Measurements from ENCODE around the gene NAA35. TPM values are rescaled to one million over a fixed set of nuclear protein-coding genes. Genes with fewer than 3 reads are reported as not detected.
A peak's percentile ranks its signal among the peaks of the same experiment; 100 is the strongest.

The NAA35 gene
- 11.9 and 15.7 TPM in 2 replicates for total RNA-seq (2014; rRNA removed; shearing (Covaris generic))

DNA sequence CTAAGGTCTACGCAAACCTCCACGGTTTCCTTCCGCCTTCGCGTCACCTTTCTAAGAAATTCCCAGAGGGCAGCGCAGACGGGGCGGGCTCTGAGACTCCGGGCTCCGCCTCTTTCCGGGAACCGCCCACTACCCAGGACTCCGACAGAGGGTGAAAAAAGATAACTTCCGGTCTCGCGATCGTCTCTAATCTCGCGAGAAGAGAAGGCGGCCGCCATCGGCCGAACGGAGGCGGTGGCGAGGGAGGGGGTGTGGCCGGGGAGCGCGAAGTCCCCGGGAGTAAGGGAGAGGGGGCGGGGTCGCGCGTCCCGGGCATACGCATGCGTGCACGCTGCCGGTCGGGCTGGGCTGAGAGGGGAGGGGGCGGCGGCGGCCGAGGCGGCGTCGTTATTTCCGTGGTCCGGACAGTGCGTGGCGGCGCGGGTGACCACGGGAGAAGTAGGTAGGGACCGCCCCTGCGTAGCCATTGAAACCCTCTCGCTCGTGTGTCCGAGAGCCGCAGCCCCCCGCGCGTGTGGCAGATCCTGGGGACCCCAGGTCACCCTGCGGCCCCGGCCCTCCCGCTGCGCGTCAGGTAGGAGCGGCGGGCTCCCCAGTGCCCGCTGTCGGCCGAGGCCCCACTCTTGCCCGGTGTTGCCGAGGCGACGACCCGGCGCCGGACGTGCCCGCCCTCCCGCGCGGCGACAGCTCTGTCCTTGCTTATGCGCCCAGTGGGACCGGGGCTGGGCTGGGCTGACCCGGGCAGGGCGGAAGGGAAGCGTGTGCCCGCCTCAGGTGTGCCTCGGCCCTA, at the start of gene NAA35:
Gene NAA35 (plus strand): TSS at position 315 of the 790 bp plus-strand sequence. CDS start 1,014 bp downstream, outside the sequence.
- DNase-seq (ENCODE audit: low read depth in 1 of 2, low spot score in 2 of 2), result peak; percentile 97 to 98
- Histone ChIP-seq H3K36me3 (peaks cover 37% of the 10 kb centered on the region), H3K27ac (peak within 1 kb of the TSS; percentile 71), H3K4me1 (replicated peaks) (peaks cover 5% of the 10 kb centered on the region; the same call in 1 of the 2 replicates), H3K9me3 (replicated peaks) (peaks cover 5% of the 10 kb centered on the region; the same call in 1 of the 2 replicates), H3K4me3 (peak within 1 kb of the TSS; percentile 85), H3K27me3 (replicated peaks) (no peaks in the 10 kb centered on the region)

GRCh38 chr9:85892401-85892800, 48.5 kb upstream of the NAA35 start:
- Histone ChIP-seq H3K4me3 (no peak overlapping the region), H3K36me3 (no peaks in the 10 kb centered on the region), H3K27ac (no peak overlapping the region), H3K27me3 (replicated peaks) (no peaks in the 10 kb centered on the region), H3K4me1 (replicated peaks) (no peaks in the 10 kb centered on the region), H3K9me3 (replicated peaks) (no peaks in the 10 kb centered on the region)
- DNase-seq (ENCODE audit: low read depth in 1 of 2, low spot score in 2 of 2), result no peak

DNA sequence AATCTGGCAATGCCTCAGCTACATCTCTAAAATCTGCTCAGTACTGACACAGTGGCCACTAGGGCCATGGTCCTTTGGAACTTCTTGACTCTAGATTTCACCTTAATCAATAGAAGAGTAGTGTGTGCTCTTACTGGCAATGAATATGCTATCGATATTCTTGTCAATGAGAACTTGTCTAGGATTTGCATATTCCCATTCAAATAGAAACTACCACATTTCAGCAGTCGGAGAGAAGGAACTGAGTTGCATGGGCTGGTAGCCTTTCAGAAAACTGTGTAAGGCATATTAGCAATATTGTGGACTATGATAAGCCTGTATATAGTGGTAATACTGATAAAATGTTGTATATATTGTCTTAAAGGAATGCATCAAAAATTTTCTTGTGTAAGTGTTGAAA, 45.3 kb upstream of the NAA35 start:
- no peaks in the 10 kb centered on the region for H3K36me3 ChIP-seq
- H3K4me1 ChIP-seq (replicated peaks), result no peaks in the 10 kb centered on the region; the same call in 1 of the 2 replicates
- H3K27me3 ChIP-seq (replicated peaks), result no peaks in the 10 kb centered on the region
- no peak overlapping the region for H3K4me3 ChIP-seq
- no peak overlapping the region for H3K27ac ChIP-seq
- DNase-seq (ENCODE audit: low read depth in 1 of 2, low spot score in 2 of 2), result no peak
- H3K9me3 ChIP-seq (replicated peaks), result no peaks in the 10 kb centered on the region

DNA sequence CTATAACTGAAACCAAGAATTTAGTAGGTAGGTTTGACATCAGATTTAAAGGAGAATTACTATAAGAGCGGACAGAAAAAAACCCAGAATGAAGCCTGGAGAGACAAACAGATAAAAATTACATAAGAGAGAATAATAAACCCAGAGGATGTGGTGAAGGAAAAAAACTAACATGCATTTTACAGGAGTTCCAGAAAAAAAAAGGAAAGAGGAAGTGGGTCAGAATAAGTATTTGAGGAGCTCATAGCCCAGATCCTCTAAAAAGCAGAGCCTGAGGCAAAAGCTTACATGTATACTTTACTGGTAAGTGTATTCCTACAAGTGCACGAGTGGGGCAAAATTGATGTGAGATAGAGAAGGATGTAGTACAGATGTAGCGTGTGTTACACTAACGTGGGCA, 43.1 kb upstream of the NAA35 start:
- Histone ChIP-seq H3K27ac (no peak overlapping the region), H3K36me3 (no peaks in the 10 kb centered on the region), H3K4me3 (no peak overlapping the region), H3K9me3 (replicated peaks) (no peaks in the 10 kb centered on the region), H3K4me1 (replicated peaks) (no peaks in the 10 kb centered on the region; the same call in 1 of the 2 replicates), H3K27me3 (replicated peaks) (no peaks in the 10 kb centered on the region)
- no peak for DNase-seq (ENCODE audit: low read depth in 1 of 2, low spot score in 2 of 2)

DNA sequence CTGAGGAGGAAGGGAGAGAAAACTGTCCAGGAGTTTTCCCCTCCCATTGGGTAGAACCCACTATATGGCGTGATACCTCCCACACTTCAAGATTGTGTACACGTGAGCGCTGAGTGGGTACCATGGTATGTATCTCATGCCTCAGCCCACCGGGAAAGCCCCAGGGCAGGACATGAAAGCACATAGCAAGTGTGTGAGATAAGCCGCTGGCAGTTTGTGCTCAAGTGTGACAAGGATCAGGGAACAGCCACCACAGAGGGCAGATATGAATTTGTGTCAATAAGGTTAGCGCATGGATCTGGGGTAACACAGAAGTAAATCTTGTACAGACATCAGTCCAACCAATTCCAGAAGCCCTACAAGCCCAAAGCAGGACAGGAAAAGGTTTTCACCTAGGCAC, 42.6 kb upstream of the NAA35 start:
- Histone ChIP-seq H3K27me3 (replicated peaks) (no peaks in the 10 kb centered on the region), H3K9me3 (replicated peaks) (no peaks in the 10 kb centered on the region), H3K4me3 (no peak overlapping the region), H3K27ac (no peak overlapping the region), H3K36me3 (no peaks in the 10 kb centered on the region), H3K4me1 (replicated peaks) (no peaks in the 10 kb centered on the region; the same call in 1 of the 2 replicates)
- DNase-seq (ENCODE audit: low read depth in 1 of 2, low spot score in 2 of 2), result no peak

- no peaks in the 10 kb centered on the region; the same call in 1 of the 2 replicates for H3K4me1 ChIP-seq (replicated peaks)
- H3K36me3 ChIP-seq, result no peaks in the 10 kb centered on the region
- H3K9me3 ChIP-seq (replicated peaks), result no peaks in the 10 kb centered on the region
- no peak for DNase-seq (ENCODE audit: low read depth in 1 of 2, low spot score in 2 of 2)
- no peak overlapping the region for H3K4me3 ChIP-seq
- H3K27ac ChIP-seq, result no peak overlapping the region
- no peaks in the 10 kb centered on the region for H3K27me3 ChIP-seq (replicated peaks)
Observed at GRCh38 chr9:85899388-85899787, 41.6 kb upstream of the NAA35 start.

- no peaks in the 10 kb centered on the region for H3K9me3 ChIP-seq (replicated peaks)
- H3K4me3 ChIP-seq, result no peak overlapping the region
- H3K27me3 ChIP-seq (replicated peaks), result no peaks in the 10 kb centered on the region
- H3K27ac ChIP-seq, result no peak overlapping the region
- H3K36me3 ChIP-seq, result no peaks in the 10 kb centered on the region
- DNase-seq (ENCODE audit: low read depth in 1 of 2, low spot score in 2 of 2), result peak in 1 of 2 experiments; percentile 11
- H3K4me1 ChIP-seq (replicated peaks), result no peaks in the 10 kb centered on the region; the same call in 1 of the 2 replicates
Observed at GRCh38 chr9:85900504-85901201, 40.3 kb upstream of the NAA35 start.

DNA sequence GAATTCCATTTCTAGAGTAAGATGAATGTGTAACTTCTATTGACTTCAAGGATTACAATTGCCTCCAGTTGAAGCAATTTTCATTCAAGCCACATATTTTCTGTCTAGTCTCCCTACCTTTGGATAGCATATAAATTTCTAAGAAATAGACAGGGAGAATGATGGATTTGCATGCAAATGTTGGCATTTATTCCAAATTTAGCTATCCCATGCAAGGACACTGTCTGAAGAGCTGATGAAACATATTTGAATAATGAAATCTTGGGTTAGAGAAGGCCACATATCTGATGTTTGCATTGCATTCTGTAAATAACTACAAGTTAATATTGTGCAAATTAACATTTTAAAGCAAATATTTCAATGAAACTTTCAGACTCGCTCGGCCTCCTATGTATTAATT, 36.0 kb upstream of the NAA35 start:
- no peaks in the 10 kb centered on the region for H3K36me3 ChIP-seq
- no peak overlapping the region for H3K4me3 ChIP-seq
- H3K27me3 ChIP-seq (replicated peaks), result no peaks in the 10 kb centered on the region
- H3K9me3 ChIP-seq (replicated peaks), result no peaks in the 10 kb centered on the region
- no peak overlapping the region for H3K27ac ChIP-seq
- no peaks in the 10 kb centered on the region for H3K4me1 ChIP-seq (replicated peaks)
- DNase-seq (ENCODE audit: low read depth in 1 of 2, low spot score in 2 of 2), result no peak

- H3K9me3 ChIP-seq (replicated peaks), result no peaks in the 10 kb centered on the region
- H3K27ac ChIP-seq, result no peak overlapping the region
- no peak overlapping the region for H3K4me3 ChIP-seq
- H3K36me3 ChIP-seq, result no peaks in the 10 kb centered on the region
- H3K27me3 ChIP-seq (replicated peaks), result no peaks in the 10 kb centered on the region
- no peak for DNase-seq (ENCODE audit: low read depth in 1 of 2, low spot score in 2 of 2)
- no peaks in the 10 kb centered on the region for H3K4me1 ChIP-seq (replicated peaks)
Observed at GRCh38 chr9:85905957-85906356, 35.0 kb upstream of the NAA35 start.

DNA sequence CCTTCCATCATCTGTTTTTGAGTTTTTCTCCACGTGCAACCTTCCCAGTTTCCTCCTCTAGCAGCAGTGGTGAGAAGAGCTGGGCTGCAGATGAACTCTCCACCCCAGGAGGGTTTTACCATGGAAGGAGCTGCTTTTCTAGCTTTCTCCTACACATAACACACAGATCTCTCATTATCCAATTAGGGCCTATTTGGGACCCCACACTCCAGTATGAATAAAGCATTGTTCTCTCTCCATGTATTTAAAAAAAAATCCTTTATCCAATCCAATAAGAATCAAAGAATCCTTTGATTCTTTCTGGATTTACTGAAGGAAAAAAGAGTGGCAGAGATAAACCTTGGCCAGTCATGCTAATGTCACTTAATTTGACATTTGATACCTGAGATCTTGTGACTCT, 31.6 kb upstream of the NAA35 start:
- no peak overlapping the region for H3K27ac ChIP-seq
- no peak for DNase-seq (ENCODE audit: low read depth in 1 of 2, low spot score in 2 of 2)
- H3K4me3 ChIP-seq, result no peak overlapping the region
- no peaks in the 10 kb centered on the region for H3K36me3 ChIP-seq
- no peaks in the 10 kb centered on the region for H3K27me3 ChIP-seq (replicated peaks)
- no peaks in the 10 kb centered on the region for H3K4me1 ChIP-seq (replicated peaks)
- no peaks in the 10 kb centered on the region for H3K9me3 ChIP-seq (replicated peaks)

DNA sequence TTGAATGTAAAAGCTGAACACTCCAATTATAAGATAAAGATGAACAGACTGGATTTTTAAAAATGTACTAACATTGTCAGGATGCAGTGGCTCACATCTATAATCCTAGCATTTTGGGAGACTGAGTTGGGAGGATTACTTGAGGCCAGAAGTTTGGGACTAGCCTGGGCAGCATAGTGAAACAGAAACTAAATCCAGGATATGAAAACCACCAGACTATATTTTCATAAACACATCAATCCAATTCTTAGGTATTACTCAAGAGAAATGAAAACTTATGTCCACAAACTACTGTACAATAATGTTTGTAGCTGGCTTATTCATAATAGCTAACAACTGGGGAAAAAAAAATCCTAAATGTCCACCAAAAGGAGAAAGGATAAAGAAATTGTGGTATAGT, 26.8 kb upstream of the NAA35 start:
- H3K27me3 ChIP-seq (replicated peaks), result no peaks in the 10 kb centered on the region
- H3K4me3 ChIP-seq, result no peak overlapping the region
- no peaks in the 10 kb centered on the region for H3K4me1 ChIP-seq (replicated peaks)
- H3K9me3 ChIP-seq (replicated peaks), result no peaks in the 10 kb centered on the region
- DNase-seq (ENCODE audit: low read depth in 1 of 2, low spot score in 2 of 2), result no peak
- H3K27ac ChIP-seq, result no peak overlapping the region
- H3K36me3 ChIP-seq, result no peaks in the 10 kb centered on the region

GRCh38 chr9:85917756-85918155, 23.2 kb upstream of the NAA35 start:
- Histone ChIP-seq H3K9me3 (replicated peaks) (no peaks in the 10 kb centered on the region), H3K36me3 (no peaks in the 10 kb centered on the region), H3K4me1 (replicated peaks) (no peaks in the 10 kb centered on the region), H3K27ac (no peak overlapping the region), H3K4me3 (no peak overlapping the region), H3K27me3 (replicated peaks) (no peaks in the 10 kb centered on the region)
- no peak for DNase-seq (ENCODE audit: low read depth in 1 of 2, low spot score in 2 of 2)

DNA sequence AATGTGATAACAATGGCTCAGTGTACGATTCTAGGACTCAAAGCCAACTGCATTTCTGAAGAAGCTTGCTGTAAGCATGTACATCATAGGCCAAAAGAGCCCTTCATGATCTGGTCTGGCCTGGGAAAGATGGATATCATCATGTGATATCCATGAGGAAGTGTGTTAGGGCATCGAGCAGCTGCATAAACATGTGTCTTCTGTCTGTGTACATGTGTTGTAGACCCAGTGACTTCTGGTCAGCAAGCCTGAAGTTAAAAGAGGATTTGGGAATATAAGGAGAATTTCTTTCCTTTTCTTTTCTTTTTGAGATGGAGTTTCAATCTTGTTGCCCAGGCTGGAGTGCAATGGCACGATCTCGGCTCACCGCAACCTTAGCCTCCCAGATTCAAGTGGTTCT, 15.5 kb upstream of the NAA35 start:
- no peak overlapping the region for H3K27ac ChIP-seq
- H3K36me3 ChIP-seq, result no peaks in the 10 kb centered on the region
- no peaks in the 10 kb centered on the region for H3K4me1 ChIP-seq (replicated peaks)
- peaks cover 4% of the 10 kb centered on the region; the same call in 1 of the 2 replicates for H3K27me3 ChIP-seq (replicated peaks)
- no peak for DNase-seq (ENCODE audit: low read depth in 1 of 2, low spot score in 2 of 2)
- H3K9me3 ChIP-seq (replicated peaks), result no peaks in the 10 kb centered on the region
- no peak overlapping the region for H3K4me3 ChIP-seq

GRCh38 chr9:85927076-85927475, 13.9 kb upstream of the NAA35 start:
- H3K27me3 ChIP-seq (replicated peaks), result peaks cover 7% of the 10 kb centered on the region; the same call in 1 of the 2 replicates
- H3K4me1 ChIP-seq (replicated peaks), result no peaks in the 10 kb centered on the region
- H3K9me3 ChIP-seq (replicated peaks), result no peaks in the 10 kb centered on the region
- no peak overlapping the region for H3K4me3 ChIP-seq
- H3K27ac ChIP-seq, result no peak overlapping the region
- DNase-seq (ENCODE audit: low read depth in 1 of 2, low spot score in 2 of 2), result no peak
- no peaks in the 10 kb centered on the region for H3K36me3 ChIP-seq
